ENCODE measurements around the gene C4A. TPM values are rescaled to one million over a fixed set of nuclear protein-coding genes. Genes with fewer than 3 reads are reported as not detected.

C4A gene
- total and polyA plus RNA-seq, 7 donors, result 3.0 to 13.2 (median 5.6) TPM

GRCh38 chr6:31946370-31946885 is 35.4 kb upstream of the C4A start:
- peaks cover 0 to 5% of the 10 kb centered on the region in 2 donors for H3K36me3 ChIP-seq (ENCODE audit: insufficient read depth in 1 of 2, low read depth in 1 of 2)
- no peaks in the 10 kb centered on the region for H3K4me1 ChIP-seq
- 67 to 79% (median 70%) methylated on average over 11 of the region's 11 CpGs for WGBS, 3 donors
- DNase-seq, result no peak
- TF ChIP-seq CTCF (IDR thresholded peaks at IDR 0.05), result no peak
- no peaks in the 10 kb centered on the region for H3K9me3 ChIP-seq
- H3K27ac ChIP-seq, result peak overlapping the region; percentile 55
- peaks cover 0 to 28% (median 0%) of the 10 kb centered on the region in 3 donors for H3K27me3 ChIP-seq (ENCODE audit: insufficient read depth in 3 of 3, low read length in 2 of 3)
- intact Hi-C loops (cut with DNase I), result no loop called here
- ATAC-seq, result no peak
- peak overlapping the region; percentile 22 for H3K4me3 ChIP-seq

GRCh38 chr6:31947070-31947675 is 34.7 kb upstream of the C4A start:
- H3K4me3 ChIP-seq, result no peak overlapping the region
- DNase-seq (no peak), ATAC-seq (no peak)
- TF ChIP-seq CTCF (IDR thresholded peaks at IDR 0.05), result no peak
- 82 to 83% (median 83%) methylated on average over 24 of the region's 24 CpGs for WGBS, 3 donors
- no peak overlapping the region for H3K27ac ChIP-seq
- peaks cover 0 to 13% of the 10 kb centered on the region in 2 donors for H3K36me3 ChIP-seq (ENCODE audit: insufficient read depth in 1 of 2, low read depth in 1 of 2)
- peaks cover 0 to 28% (median 0%) of the 10 kb centered on the region in 3 donors for H3K27me3 ChIP-seq (ENCODE audit: insufficient read depth in 3 of 3, low read length in 2 of 3)
- H3K4me1 ChIP-seq, result no peaks in the 10 kb centered on the region
- intact Hi-C loops (cut with DNase I), result no loop called here
- H3K9me3 ChIP-seq, result no peaks in the 10 kb centered on the region

GRCh38 chr6:31947864-31948263 is 34.0 kb upstream of the C4A start:
- Histone ChIP-seq H3K4me1 (no peaks in the 10 kb centered on the region), H3K9me3 (no peaks in the 10 kb centered on the region), H3K27me3 (ENCODE audit: insufficient read depth in 3 of 3, low read length in 2 of 3) (peaks cover 0 to 21% (median 0%) of the 10 kb centered on the region in 3 donors), H3K27ac (no peak overlapping the region), H3K36me3 (ENCODE audit: insufficient read depth in 1 of 2, low read depth in 1 of 2) (peaks cover 0 to 20% of the 10 kb centered on the region in 2 donors), H3K4me3 (no peak overlapping the region)
- ATAC-seq, result no peak
- 74 to 82% (median 79%) methylated on average over 4 of the region's 4 CpGs for WGBS, 3 donors
- intact Hi-C loops (cut with DNase I), result no loop called here
- no peak for TF ChIP-seq CTCF (IDR thresholded peaks at IDR 0.05)
- no peak for DNase-seq

- intact Hi-C loops (cut with DNase I), result no loop called here
- WGBS, 3 donors, result 73 to 76% (median 73%) methylated on average over 5 of the region's 5 CpGs
Observed at GRCh38 chr6:31948306-31948705, 33.6 kb upstream of the C4A start.

More at GRCh38 chr6:31948306-31948705, 33.6 kb upstream of the C4A start:
- DNase-seq, result no peak
- H3K36me3 ChIP-seq (ENCODE audit: insufficient read depth in 1 of 2, low read depth in 1 of 2), result peaks cover 0 to 24% of the 10 kb centered on the region in 2 donors
- H3K4me1 ChIP-seq, result no peaks in the 10 kb centered on the region
- ATAC-seq, result no peak
- H3K9me3 ChIP-seq, result no peaks in the 10 kb centered on the region
- no peak overlapping the region for H3K27ac ChIP-seq
- peaks cover 0 to 17% (median 0%) of the 10 kb centered on the region in 3 donors for H3K27me3 ChIP-seq (ENCODE audit: insufficient read depth in 3 of 3, low read length in 2 of 3)
- no peak overlapping the region for H3K4me3 ChIP-seq
- TF ChIP-seq CTCF (IDR thresholded peaks at IDR 0.05), result no peak
